GM21619 (cell line): Measurements from ENCODE around the gene RBM47.
"Not testable (repeated sequence)": the region's sequence is repeated elsewhere in the genome, so short reads cannot be mapped to it uniquely, and the experiment has no call there.

Source experiments
- ATAC-seq: cut with Tn5 transposase; IDR thresholded peaks from one replicate; pipeline ENCODE4 v1.9.1; 2021; ENCODE audit not compliant: unreplicated experiment

The RBM47 gene

GRCh38 chr4:40455340-40455902, 174.2 kb downstream of the RBM47 start:
- ATAC-seq, result no peak

- no peak for ATAC-seq
Measured at GRCh38 chr4:40454816-40455215, 174.8 kb downstream of the RBM47 start.

- no peak for ATAC-seq
Measured at GRCh38 chr4:40453912-40454311, 175.8 kb downstream of the RBM47 start.

GRCh38 chr4:40448875-40449274, 180.8 kb downstream of the RBM47 start:
- no peak for ATAC-seq

GRCh38 chr4:40446839-40447238, 182.8 kb downstream of the RBM47 start:
- ATAC-seq, result no peak

GRCh38 chr4:40446261-40446750, 183.4 kb downstream of the RBM47 start:
- not testable (repeated sequence) for ATAC-seq

- ATAC-seq, result no peak
Measured at GRCh38 chr4:40445671-40446070, 184.0 kb downstream of the RBM47 start.

GRCh38 chr4:40441430-40441829, 188.2 kb downstream of the RBM47 start:
- no peak for ATAC-seq

GRCh38 chr4:40439519-40439918, 190.1 kb downstream of the RBM47 start:
- ATAC-seq, result no peak

- no peak for ATAC-seq
Measured at GRCh38 chr4:40438384-40439026, 191.2 kb downstream of the RBM47 start.

GRCh38 chr4:40437741-40438383, 191.8 kb downstream of the RBM47 start:
- no peak for ATAC-seq

GRCh38 chr4:40435306-40435705, 194.4 kb downstream of the RBM47 start:
- not testable (repeated sequence) for ATAC-seq

GRCh38 chr4:40434126-40434687, 195.5 kb downstream of the RBM47 start:
- no peak for ATAC-seq

GRCh38 chr4:40432504-40432903, 197.2 kb downstream of the RBM47 start:
- no peak for ATAC-seq

- ATAC-seq, result not testable (repeated sequence)
Measured at GRCh38 chr4:40427871-40428270, 201.8 kb downstream of the RBM47 start.

GRCh38 chr4:40427128-40427527, 202.5 kb downstream of the RBM47 start:
- no peak for ATAC-seq

- ATAC-seq, result no peak
Measured at GRCh38 chr4:40425799-40426574, 203.7 kb downstream of the RBM47 start.

- ATAC-seq, result no peak
Measured at GRCh38 chr4:40423735-40424134, 205.9 kb downstream of the RBM47 start.

- ATAC-seq, result no peak
Measured at GRCh38 chr4:40421839-40422708, 207.6 kb downstream of the RBM47 start.

GRCh38 chr4:40419231-40419912, 210.3 kb downstream of the RBM47 start:
- no peak for ATAC-seq
